AG08395 (cell line): Measurements from ENCODE around the gene PARD3.
"Not testable (repeated sequence)": the region's sequence is repeated elsewhere in the genome, so short reads cannot be mapped to it uniquely, and the experiment has no call there.

Experiments used
- DNase-seq: peaks from one replicate; pipeline ENCODE4 v3.0.0; 2012; ENCODE audit warnings: mixed read lengths, low spot score

PARD3 gene

GRCh38 chr10:34648919-34649318 lies 166.2 kb downstream of the PARD3 start:
- no peak for DNase-seq

GRCh38 chr10:34647875-34648865 lies 166.9 kb downstream of the PARD3 start:
- no peak for DNase-seq

GRCh38 chr10:34647160-34647559 lies 167.9 kb downstream of the PARD3 start:
- DNase-seq = no peak

GRCh38 chr10:34646331-34646730 lies 168.8 kb downstream of the PARD3 start:
- no peak for DNase-seq

GRCh38 chr10:34644815-34645214 lies 170.3 kb downstream of the PARD3 start:
- not testable (repeated sequence) for DNase-seq

- DNase-seq = no peak
Measured at GRCh38 chr10:34644224-34644623, 170.9 kb downstream of the PARD3 start.

GRCh38 chr10:34643620-34644019 lies 171.5 kb downstream of the PARD3 start:
- DNase-seq = no peak

- DNase-seq = no peak
Measured at GRCh38 chr10:34641913-34642558, 173.1 kb downstream of the PARD3 start.

- no peak for DNase-seq
Measured at GRCh38 chr10:34641147-34641912, 173.8 kb downstream of the PARD3 start.

GRCh38 chr10:34638406-34639054 lies 176.6 kb downstream of the PARD3 start:
- peak; percentile 78 for DNase-seq

- DNase-seq = peak; percentile 39
Measured at GRCh38 chr10:34637418-34637911, 177.6 kb downstream of the PARD3 start.

- no peak for DNase-seq
Measured at GRCh38 chr10:34635111-34635510, 180.0 kb downstream of the PARD3 start.

GRCh38 chr10:34633374-34633773 lies 181.7 kb downstream of the PARD3 start:
- no peak for DNase-seq

- no peak for DNase-seq
Measured at GRCh38 chr10:34629084-34629483, 186.0 kb downstream of the PARD3 start.

GRCh38 chr10:34628174-34628796 lies 186.8 kb downstream of the PARD3 start:
- DNase-seq = no peak

- DNase-seq = no peak
Measured at GRCh38 chr10:34627741-34628140, 187.4 kb downstream of the PARD3 start.

GRCh38 chr10:34627331-34627730 lies 187.8 kb downstream of the PARD3 start:
- DNase-seq = no peak

- no peak for DNase-seq
Measured at GRCh38 chr10:34626158-34626880, 188.8 kb downstream of the PARD3 start.

GRCh38 chr10:34624323-34625153 lies 190.6 kb downstream of the PARD3 start:
- DNase-seq = no peak

- DNase-seq = no peak
Measured at GRCh38 chr10:34622945-34623344, 192.2 kb downstream of the PARD3 start.
